NCI-H2029 treated with DMSO at 0.1 percent for 48 hours (cell line): ENCODE data around the gene EFNA2.

Experiments
- DNase-seq: peaks from one replicate; lab custom pipeline; 2025; lab: John Stamatoyannopoulos, UW

Gene EFNA2

GRCh38 chr19:1249298-1249989 is 36.2 kb upstream of the EFNA2 start:
- peak; percentile 59 for DNase-seq

GRCh38 chr19:1249990-1250436 is 35.7 kb upstream of the EFNA2 start:
- no peak for DNase-seq

DNA sequence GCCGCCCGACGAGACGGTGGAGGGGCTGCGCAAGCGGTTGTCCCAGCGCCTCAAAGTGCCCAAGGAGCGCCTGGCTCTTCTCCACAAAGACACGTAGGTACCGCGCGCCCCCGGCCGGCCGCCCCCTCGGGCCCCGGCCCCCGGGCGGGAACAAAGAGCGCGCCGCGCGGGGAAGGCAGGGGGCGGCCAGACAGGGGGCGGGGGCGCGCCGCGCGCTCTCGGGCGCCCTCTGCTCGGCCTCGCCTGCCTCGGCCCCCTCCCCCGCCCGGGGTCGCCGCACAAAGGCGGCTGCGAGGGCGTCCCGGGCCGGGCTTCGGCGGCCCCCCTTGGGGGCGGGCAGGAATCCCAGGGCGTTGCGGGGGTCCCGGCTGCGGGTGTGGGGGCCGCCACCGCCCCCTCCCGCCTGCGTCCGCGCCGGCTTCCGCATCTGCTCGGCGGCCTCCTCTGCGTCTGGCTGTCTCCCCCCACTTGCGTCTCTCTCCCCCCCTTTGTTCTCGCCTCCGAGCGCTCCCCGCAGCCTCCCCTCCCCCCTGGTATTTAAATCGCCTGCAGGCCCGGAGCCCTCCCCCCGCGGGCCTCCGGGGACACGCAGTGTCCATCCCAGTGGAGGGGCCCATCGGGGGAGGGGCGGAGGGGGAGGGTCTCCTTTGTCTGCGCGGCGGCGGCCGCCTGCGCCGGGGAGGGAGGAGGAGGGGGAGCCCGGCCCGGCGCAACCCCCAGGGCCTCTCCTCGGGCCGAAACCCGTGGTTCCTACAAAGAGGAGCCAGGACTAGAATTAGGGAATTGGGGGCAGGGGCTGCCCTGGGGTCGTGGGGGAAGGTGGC is 35.0 kb upstream of the EFNA2 start:
- DNase-seq = no peak

- no peak for DNase-seq
Measured at GRCh38 chr19:1251330-1252220, 34.1 kb upstream of the EFNA2 start.

- DNase-seq = no peak
Measured at GRCh38 chr19:1252221-1252820, 33.4 kb upstream of the EFNA2 start.

- no peak for DNase-seq
Measured at GRCh38 chr19:1252821-1253513, 32.7 kb upstream of the EFNA2 start.

GRCh38 chr19:1253514-1254080 is 32.1 kb upstream of the EFNA2 start:
- DNase-seq = no peak

- DNase-seq = no peak
Measured at GRCh38 chr19:1254081-1254527, 31.6 kb upstream of the EFNA2 start.

DNA sequence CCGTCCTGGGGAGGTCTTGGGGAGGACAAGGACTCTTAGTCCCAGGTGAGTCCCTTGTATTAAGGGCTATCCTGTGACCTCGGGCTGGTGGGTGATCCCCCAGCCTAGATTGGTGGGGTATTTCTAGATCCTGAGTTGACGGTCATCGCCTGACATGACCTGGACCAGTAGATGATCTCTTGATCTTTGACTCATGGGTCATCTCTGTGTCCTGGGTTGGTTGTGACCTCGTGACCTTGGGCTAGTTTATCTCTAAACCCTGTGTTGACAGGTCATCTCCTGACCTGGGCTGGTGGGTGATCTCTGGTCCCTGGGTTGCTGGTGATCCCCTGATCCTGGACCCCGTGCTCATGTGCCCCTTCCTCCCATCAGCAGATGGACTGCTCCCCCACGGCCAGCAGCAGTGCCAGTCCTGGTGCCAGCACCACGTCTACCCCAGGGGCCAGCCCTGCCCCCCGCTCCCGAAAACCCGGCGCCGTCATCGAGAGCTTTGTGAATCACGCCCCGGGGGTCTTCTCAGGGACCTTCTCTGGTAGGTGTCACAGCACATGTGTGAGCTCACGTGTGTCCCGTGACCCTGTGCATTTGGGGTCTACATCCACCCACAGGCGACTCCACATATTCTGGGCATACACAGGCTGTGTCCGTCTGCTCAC is 31.0 kb upstream of the EFNA2 start:
- DNase-seq = no peak

GRCh38 chr19:1255186-1256161 is 30.2 kb upstream of the EFNA2 start:
- DNase-seq = no peak

GRCh38 chr19:1256646-1257474 is 28.8 kb upstream of the EFNA2 start:
- no peak for DNase-seq

DNA sequence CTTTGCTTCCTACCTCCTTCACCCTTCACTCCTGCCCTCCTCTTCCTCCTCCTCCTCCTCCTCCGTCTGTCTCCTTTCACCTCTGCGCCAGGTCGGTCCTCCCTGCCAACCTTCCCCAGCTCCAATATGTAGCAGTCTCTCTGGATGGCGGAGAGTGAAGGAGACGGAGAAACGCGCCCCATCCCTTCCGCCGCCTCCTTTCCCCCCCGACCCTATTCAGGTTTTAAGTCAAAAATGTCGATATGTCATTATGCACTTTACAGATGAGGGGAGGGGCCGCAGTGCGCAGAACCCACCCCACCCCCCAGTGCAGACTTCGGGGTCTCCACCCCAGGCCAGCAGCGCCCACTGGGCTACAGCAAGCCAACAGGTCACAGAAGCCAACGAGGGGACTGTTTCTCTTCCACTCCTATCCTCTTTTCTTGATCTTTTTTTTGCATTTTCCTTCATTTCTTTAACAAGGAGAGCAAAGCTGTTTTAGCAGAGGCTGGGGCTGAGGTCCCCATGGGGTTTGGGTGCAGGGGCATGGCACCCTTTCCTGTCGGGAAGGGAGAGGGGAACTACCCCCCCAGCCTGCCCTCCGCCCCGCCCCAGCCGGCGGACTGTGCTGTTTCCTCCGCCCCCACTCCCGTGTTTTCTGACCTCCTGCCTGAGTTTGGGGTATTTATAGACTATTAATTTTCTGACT is 28.1 kb upstream of the EFNA2 start:
- DNase-seq = no peak

- no peak for DNase-seq
Measured at GRCh38 chr19:1258163-1258492, 27.5 kb upstream of the EFNA2 start.

DNA sequence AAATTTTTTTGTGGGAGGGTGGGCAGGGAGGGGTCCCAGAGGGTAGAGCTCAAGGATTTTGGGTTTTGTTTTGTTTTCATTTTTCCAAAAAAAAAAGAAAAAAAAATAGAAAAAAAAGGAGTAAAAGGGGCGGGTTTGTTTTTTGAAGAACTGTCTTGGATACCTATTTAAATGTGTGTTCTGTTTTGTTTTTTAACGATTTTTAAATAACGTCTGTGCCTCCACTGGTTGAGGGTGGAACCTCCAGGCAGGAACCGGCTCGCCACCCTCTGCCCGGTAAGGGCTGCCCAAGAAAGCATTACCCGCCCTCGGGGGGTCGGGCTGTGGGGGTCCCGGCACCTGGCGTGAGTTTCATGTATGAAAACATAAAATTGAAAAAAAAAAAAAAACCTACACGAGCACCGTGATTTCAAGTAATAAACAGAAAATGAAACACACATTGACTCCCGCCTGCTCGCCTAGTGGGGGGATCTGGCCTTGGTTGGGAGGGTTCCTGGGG is 26.9 kb upstream of the EFNA2 start:
- no peak for DNase-seq

DNA sequence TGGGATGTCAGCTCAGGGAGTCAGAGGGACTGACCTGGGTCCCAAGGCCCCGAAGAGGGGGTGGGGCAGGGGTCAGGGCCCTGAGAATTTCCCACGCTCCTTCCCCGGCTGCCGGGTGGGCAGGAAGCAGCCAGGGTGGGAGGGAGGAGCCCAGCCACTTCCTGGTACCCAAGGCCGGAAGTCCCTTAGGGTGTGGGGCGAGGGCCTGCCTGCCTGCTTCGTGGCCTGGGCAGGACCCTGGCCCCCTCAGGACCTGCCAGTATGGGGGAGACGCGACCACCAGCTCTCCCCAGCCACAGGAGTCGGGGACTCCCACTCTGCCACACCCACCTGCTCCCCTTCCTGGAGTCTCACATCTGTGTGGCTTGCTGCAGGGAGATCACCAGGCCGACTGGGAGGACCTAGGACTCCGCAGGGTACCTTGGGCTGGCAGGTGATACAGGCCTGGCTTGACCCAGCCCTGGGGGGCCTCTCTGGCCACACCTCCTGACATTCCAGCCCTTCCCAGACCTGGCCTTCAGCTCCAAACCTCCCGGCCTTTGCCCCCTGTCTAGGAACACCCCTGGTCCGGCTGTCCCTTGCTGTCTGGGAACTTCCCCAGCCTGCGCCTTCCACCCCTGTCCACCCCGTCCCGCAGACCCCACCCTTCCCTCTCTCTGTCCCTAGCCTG is 26.3 kb upstream of the EFNA2 start:
- no peak for DNase-seq

- no peak for DNase-seq
Measured at GRCh38 chr19:1259876-1260748, 25.6 kb upstream of the EFNA2 start.
